H1 (cell line): ENCODE measurements around the gene MPP3. TPM values are rescaled to one million over a fixed set of nuclear protein-coding genes. Genes with fewer than 3 reads are reported as not detected.

Experiments used
- CTCF ChIP-seq, 3 experiments: IDR thresholded peaks; 1 replicate in 2 of 3; 2 replicates in 1 of 3; pipeline versions ENCODE4 v1.5.1 to v1.6.1; 2011; ENCODE audit warnings: low read length in 3 of 3, mild to moderate bottlenecking in 3 of 3, inconsistent platforms in 2 of 3, low read depth in 1 of 3, moderate library complexity in 1 of 3; ENCODE audit not compliant: insufficient read depth in 1 of 3; ENCODE audit errors: control extremely low read depth in 1 of 3
- polyA plus RNA-seq, 7 experiments: library from polyadenylated mRNA; depleted of rRNA in 3 of 7; stranded (reverse) in 5 of 7; unstranded in 2 of 7; fragments of >200 nt in 5 of 7; fragments of 200-250 nt in 2 of 7; gene quantifications; 1 replicate in 5 of 7; 2 replicates in 1 of 7; 4 replicates in 1 of 7; pipeline versions ENCODE4 v1.2.1 to v1.2.3, GENCODE V29; 2011 to 2013; ENCODE audit warnings: missing spikeins in 2 of 7, mixed read lengths in 2 of 7
- total RNA-seq: library from RNA; stranded (reverse); fragmentation: NEBNext Ultra II Directional; extraction: Animal tissue kit (Norgen Biotek cat#: 25700); gene quantifications from 2 replicates; pipeline ENCODE4 v1.2.1, GENCODE V29; 2021

Gene MPP3
- total and polyA plus RNA-seq, 2 of the 8 experiments (the other 6 are each of a cell fraction or from before 2014, with no cell fraction given), result 3.1 to 6.1 TPM

GRCh38 chr17:43758086-43758485 lies 74.9 kb downstream of the MPP3 start (continued):
- TF ChIP-seq CTCF (IDR thresholded peaks at IDR 0.05; ENCODE audit: control extremely low read depth in 1 of 3, insufficient read depth in 1 of 3, low read depth in 1 of 3, low read length in 3 of 3), result no peak
